WTC11 (cell line): ENCODE data around the gene SELENON. TPM values are rescaled to one million over a fixed set of nuclear protein-coding genes. Genes with fewer than 3 reads are reported as not detected.

Source experiments
- ATAC-seq: fragments of 200-7000 bp; cut with Tn5 transposase; 2 replicates; pipeline ENCODE4 v1.10.0; 2021; ENCODE audit warnings: mild to moderate bottlenecking, moderate library complexity
- CTCF ChIA-PET: fragments of 300-600 bp; sonication (Branson Sonifier 250); formaldehyde crosslinking; loops from one replicate; lab custom pipeline; 2021; ENCODE audit warnings: antibody characterized with exemption; lab: Charles Lee
- POLR2A ChIA-PET: fragments of 350-600 bp; sonication (Branson Sonifier 250); formaldehyde crosslinking; loops from one replicate; lab custom pipeline; 2021; ENCODE audit warnings: antibody characterized with exemption; lab: Charles Lee
- DNase-seq: peaks from one replicate; pipeline ENCODE4 v3.0.0; 2021; ENCODE audit warnings: low spot score
- H3K27ac Mint-ChIP-seq: 2 replicates; pipeline ENCODE4 v1.8.0; 2021; ENCODE audit warnings: mixed read lengths
- H3K27me3 Mint-ChIP-seq: 2 replicates; pipeline ENCODE4 v1.8.0; 2021; ENCODE audit warnings: low read depth, mild to moderate bottlenecking, moderate library complexity, mixed read lengths
- H3K36me3 Mint-ChIP-seq: 2 replicates; pipeline ENCODE4 v1.8.0; 2021; ENCODE audit warnings: mixed read lengths
- H3K4me1 Mint-ChIP-seq: 2 replicates; pipeline ENCODE4 v1.8.0; 2022; ENCODE audit warnings: mixed read lengths
- H3K4me3 Mint-ChIP-seq: 2 replicates; pipeline ENCODE4 v1.8.0; 2021; ENCODE audit warnings: mild to moderate bottlenecking, moderate library complexity, mixed read lengths
- H3K9me3 Mint-ChIP-seq: 2 replicates; pipeline ENCODE4 v1.8.0; 2021; ENCODE audit warnings: mixed read lengths
- AFF4 ChIP-seq: sonication (generic); formaldehyde crosslinking; IDR thresholded peaks from 2 replicates; pipeline ENCODE4 v1.8.1; 2023; ENCODE audit warnings: mild to moderate bottlenecking, missing genetic modification reagents, borderline replicate concordance
- ARID4B ChIP-seq: sonication (generic); formaldehyde crosslinking; IDR thresholded peaks from 2 replicates; pipeline ENCODE4 v1.8.0; 2023; ENCODE audit warnings: missing genetic modification reagents, mild to moderate bottlenecking, borderline replicate concordance
- CREM ChIP-seq: sonication (generic); formaldehyde crosslinking; IDR thresholded peaks from 2 replicates; pipeline ENCODE4 v1.8.1; 2022; ENCODE audit warnings: mild to moderate bottlenecking, missing genetic modification reagents, moderate library complexity
- CTCF ChIP-seq: fragments of 200-600 bp; IDR thresholded peaks from 2 replicates; pipeline ENCODE4 v1.8.0; 2022; ENCODE audit warnings: antibody characterized with exemption
- ERG ChIP-seq: fragments of 250-450 bp; sonication (Bioruptor Pico); IDR thresholded peaks from 2 replicates; pipeline ENCODE4 v1.8.0; 2021; ENCODE audit warnings: mild to moderate bottlenecking
- GTF2I ChIP-seq: fragments of 250-450 bp; sonication (Bioruptor Pico); conservative IDR thresholded peaks from 2 replicates; pipeline ENCODE4 v1.4.0; 2021; ENCODE audit warnings: mild to moderate bottlenecking
- NR1H2 ChIP-seq: sonication (generic); formaldehyde crosslinking; IDR thresholded peaks from 2 replicates; pipeline ENCODE4 v1.9.0; 2021; ENCODE audit warnings: mild to moderate bottlenecking, moderate library complexity, missing genetic modification reagents
- NR2C2 ChIP-seq: sonication (generic); formaldehyde crosslinking; IDR thresholded peaks from 2 replicates; pipeline ENCODE4 v1.8.0; 2022; ENCODE audit warnings: mild to moderate bottlenecking, missing genetic modification reagents
- NR3C1 ChIP-seq: sonication (generic); formaldehyde crosslinking; conservative IDR thresholded peaks from 2 replicates; pipeline ENCODE4 v1.8.1; 2023; ENCODE audit warnings: low read depth, mild to moderate bottlenecking, missing genetic modification reagents
- SMAD3 ChIP-seq: sonication (generic); formaldehyde crosslinking; IDR thresholded peaks from 2 replicates; pipeline ENCODE4 v1.8.0; 2022; ENCODE audit warnings: missing genetic modification reagents, mild to moderate bottlenecking, borderline replicate concordance
- TEAD1 ChIP-seq: sonication (generic); formaldehyde crosslinking; IDR thresholded peaks from 2 replicates; pipeline ENCODE4 v1.8.0; 2022; ENCODE audit warnings: mild to moderate bottlenecking, missing genetic modification reagents
- USF2 ChIP-seq: sonication (generic); formaldehyde crosslinking; IDR thresholded peaks from 2 replicates; pipeline ENCODE4 v1.8.1; 2023; ENCODE audit warnings: mild to moderate bottlenecking, missing genetic modification reagents, moderate library complexity
- ZNF281 ChIP-seq: sonication (generic); formaldehyde crosslinking; IDR thresholded peaks from 2 replicates; pipeline ENCODE4 v1.8.0; 2023; ENCODE audit warnings: mild to moderate bottlenecking, missing genetic modification reagents
- ZNF396 ChIP-seq: fragments of 250-450 bp; sonication (Bioruptor Pico); IDR thresholded peaks from 2 replicates; pipeline ENCODE4 v1.8.0; 2021; ENCODE audit warnings: mild to moderate bottlenecking, moderate library complexity, borderline replicate concordance
- ZNF512 ChIP-seq: sonication (generic); formaldehyde crosslinking; IDR thresholded peaks from 2 replicates; pipeline ENCODE4 v1.8.1; 2022; ENCODE audit warnings: missing genetic modification reagents, borderline replicate concordance
- total RNA-seq: library from RNA; stranded (reverse); gene quantifications from 3 replicates; pipeline ENCODE4 v1.2.3, GENCODE V29; 2021

SELENON gene
- total RNA-seq, 1 experiment from 2014 or later: 80.2 TPM

- Mint-ChIP-seq H3K4me3 (no peak overlapping the region), H3K9me3 (no peaks in the 10 kb centered on the region), H3K27ac (no peak overlapping the region), H3K27me3 (no peaks in the 10 kb centered on the region; the same call in 1 of the 2 replicates), H3K4me1 (peaks cover 15% of the 10 kb centered on the region), H3K36me3 (no peaks in the 10 kb centered on the region)
- ChIA-PET POLR2A (interaction anchor here (1.5 kb wide), 1 partner anchor 63 kb away, joined by 3 read pairs; no protein-coding TSS in a partner anchor), CTCF (interaction anchor here (0.7 to 3.4 kb wide), 6 partner anchors 10 to 215 kb away, joined by 3 to 17 read pairs (median 6); no protein-coding TSS in a partner anchor)
- TF ChIP-seq NR2C2 (CRISPR knock-in tag): no peak
- no peak for TF ChIP-seq ZNF281 (CRISPR knock-in tag)
- TF ChIP-seq CTCF: no peak
- TF ChIP-seq ZNF396: no peak
- TF ChIP-seq TEAD1: no peak
- TF ChIP-seq GTF2I (CRISPR knock-in tag): no peak
- no peak for DNase-seq
- ATAC-seq: no peak
Observed at GRCh38 chr1:25787760-25788166, 12.2 kb upstream of the SELENON start.

GRCh38 chr1:25790472-25790871 is 9.5 kb upstream of the SELENON start:
- no peak overlapping the region for H3K27ac Mint-ChIP-seq
- TF ChIP-seq AFF4 (CRISPR knock-in tag): no peak
- no peak for TF ChIP-seq SMAD3 (CRISPR knock-in tag)
- no peak for TF ChIP-seq NR1H2 (CRISPR knock-in tag)
- no peak for TF ChIP-seq ZNF512 (CRISPR knock-in tag)
- TF ChIP-seq ARID4B: no peak
- TF ChIP-seq CREM (CRISPR knock-in tag): no peak
- no peak for TF ChIP-seq ERG (CRISPR knock-in tag)
- TF ChIP-seq USF2 (CRISPR knock-in tag): no peak
- no peak for TF ChIP-seq NR3C1

More at GRCh38 chr1:25790472-25790871, 9.5 kb upstream of the SELENON start:
- no peak for ATAC-seq
- DNase-seq: no peak
- H3K4me1 Mint-ChIP-seq: no peaks in the 10 kb centered on the region
- no peaks in the 10 kb centered on the region; the same call in 1 of the 2 replicates for H3K27me3 Mint-ChIP-seq
- ChIA-PET CTCF (interaction anchor here (1.4 kb wide), 1 partner anchor 10 kb away, joined by 4 read pairs; no protein-coding TSS in a partner anchor), POLR2A (no interaction called here)
- no peak overlapping the region for H3K4me3 Mint-ChIP-seq
- H3K9me3 Mint-ChIP-seq: no peaks in the 10 kb centered on the region
- no peaks in the 10 kb centered on the region for H3K36me3 Mint-ChIP-seq
